Psoas muscle (tissue), 8 donors: ENCODE results near the gene RELN. TPM values are rescaled to one million over a fixed set of nuclear protein-coding genes. Genes with fewer than 3 reads are reported as not detected.

Experiments used
- ATAC-seq, 4 donors: fragments of 200-7000 bp; cut with Tn5 transposase; one replicate each; pipeline ENCODE4 v1.9.1; 2020; ENCODE audit warnings: moderate library complexity in 3 of 4, mild to moderate bottlenecking in 2 of 4
- DNase-seq, 2 donors: peaks; one replicate each; pipeline ENCODE4 v3.0.0-alpha.2; 2020
- H3K27ac ChIP-seq: fragments of 200-600 bp; one replicate; pipeline ENCODE4 v1.8.0; 2022
- H3K27me3 ChIP-seq, 3 donors: fragments of 200-600 bp in 1 of 3; one replicate each; pipeline versions ENCODE4 v1.6.1 to v1.8.0; 2013 to 2022; ENCODE audit warnings: low read length in 2 of 3, mild to moderate bottlenecking in 2 of 3, moderate library complexity in 1 of 3; ENCODE audit not compliant: insufficient read depth in 3 of 3
- H3K36me3 ChIP-seq, 2 donors: fragments of 200-600 bp in 1 of 2; one replicate each; pipeline versions ENCODE4 v1.6.1 to v1.8.0; 2013 to 2022; ENCODE audit warnings: low read depth in 1 of 2, mild to moderate bottlenecking in 1 of 2, moderate library complexity in 1 of 2; ENCODE audit not compliant: insufficient read depth in 1 of 2
- H3K4me1 ChIP-seq: fragments of 200-600 bp; one replicate; pipeline ENCODE4 v1.8.0; 2022
- H3K4me3 ChIP-seq: fragments of 200-600 bp; one replicate; pipeline ENCODE4 v1.8.0; 2022; ENCODE audit warnings: mild to moderate bottlenecking
- H3K9me3 ChIP-seq: fragments of 200-600 bp; one replicate; pipeline ENCODE4 v1.8.0; 2022
- CTCF ChIP-seq: fragments of 200-600 bp; IDR thresholded peaks from one replicate; pipeline ENCODE4 v1.8.0; 2022; ENCODE audit warnings: antibody characterized with exemption
- WGBS, 3 donors: extraction: QIAGEN DNeasy Blood & Tissue Kit; methylation state at CpG; one replicate each; pipeline versions ENCODE4 v1.1.6 to v1.1.7; 2013; 5-methylcytosine and 5-hydroxymethylcytosine counted together
- intact Hi-C, 2 donors: fragments of 100-400 bp; cut with DNase I; formaldehyde crosslinking; loops; one replicate each; pipeline versions ENCODE4 v1.11.0 to v1.14.2; 2022
- polyA plus RNA-seq, 3 donors: library from polyadenylated mRNA; stranded (reverse); fragments of 200-250 nt; gene quantifications; one replicate each; pipeline ENCODE4 v1.2.3, GENCODE V29; 2013
- total RNA-seq, 4 donors: library from RNA; stranded (reverse); fragmentation: NEBNext Ultra II Directional in 2 of 4; extraction: Animal tissue kit (Norgen Biotek cat#: 25700) in 2 of 4; gene quantifications; one replicate each; pipeline versions ENCODE4 v1.2.1 to v1.2.4, GENCODE V29; 2021 to 2023
- donor health status: healthy with polysubstance abuse.
- donor health status: DM: no; HTN: no; CAD: no; lungs with moderate emphysema.
- donor health status: Bipolar disorder and iron deficiency.
- donor health status: healthy.
- donor health status: DM: yes; HTN: yes; CAD: no.
- donor health status: DM: no; HTN: no; CAD: no.
- donor health status: DM: no; HTN: no; CAD: no.
- donor health status: DM: yes; HTN: yes; CAD: no.

Gene RELN
- total and polyA plus RNA-seq, 7 donors = 0.10 to 0.44 (median 0.32) TPM

- no peak for ATAC-seq
- DNase-seq = no peak
- Histone ChIP-seq H3K9me3 (no peaks in the 10 kb centered on the region), H3K27me3 (no peaks in the 10 kb centered on the region), H3K4me3 (no peak overlapping the region), H3K4me1 (no peaks in the 10 kb centered on the region), H3K36me3 (no peaks in the 10 kb centered on the region), H3K27ac (no peak overlapping the region)
- intact Hi-C loops = no loop called here
- no peak for TF ChIP-seq CTCF
Observed at GRCh38 chr7:103856929-103857328, 132.5 kb downstream of the RELN start.

GRCh38 chr7:103855671-103856070, 133.8 kb downstream of the RELN start:
- no peak for TF ChIP-seq CTCF
- no peak for ATAC-seq
- no peak overlapping the region for H3K27ac ChIP-seq
- H3K27me3 ChIP-seq = peaks cover 0 to 2% (median 0%) of the 10 kb centered on the region in 3 donors
- H3K36me3 ChIP-seq = no peaks in the 10 kb centered on the region
- no peak overlapping the region for H3K4me3 ChIP-seq
- intact Hi-C loops = no loop called here
- no peaks in the 10 kb centered on the region for H3K4me1 ChIP-seq
- H3K9me3 ChIP-seq = no peaks in the 10 kb centered on the region
- DNase-seq = no peak

DNA sequence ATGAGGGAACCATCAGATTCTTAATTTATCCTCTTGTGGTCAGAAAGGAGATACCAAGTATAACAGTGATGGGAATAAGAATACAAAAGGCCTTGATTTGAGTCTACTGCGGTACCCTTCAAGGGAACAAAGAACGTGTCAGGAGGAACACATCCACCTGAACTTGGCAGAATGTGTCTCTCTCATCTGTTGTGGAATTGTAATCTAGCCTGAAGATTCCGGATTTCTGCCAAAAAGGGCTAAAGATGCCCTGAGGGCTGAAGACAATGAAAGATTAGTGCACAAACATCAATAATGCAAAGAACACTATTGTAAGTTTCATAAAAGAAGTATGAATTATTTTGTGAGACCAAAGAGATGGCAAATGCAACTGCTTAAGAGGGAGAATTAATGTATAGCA, 134.8 kb downstream of the RELN start:
- intact Hi-C loops = no loop called here
- TF ChIP-seq CTCF = no peak
- H3K9me3 ChIP-seq = no peaks in the 10 kb centered on the region
- no peaks in the 10 kb centered on the region for H3K4me1 ChIP-seq
- H3K4me3 ChIP-seq = no peak overlapping the region
- ATAC-seq (no peak), DNase-seq (no peak)
- H3K36me3 ChIP-seq = no peaks in the 10 kb centered on the region
- 73 to 82% (median 79%) methylated on average over 3 of the region's 3 CpGs for WGBS, 3 donors
- no peak overlapping the region for H3K27ac ChIP-seq
- H3K27me3 ChIP-seq = peaks cover 0 to 2% (median 0%) of the 10 kb centered on the region in 3 donors

DNA sequence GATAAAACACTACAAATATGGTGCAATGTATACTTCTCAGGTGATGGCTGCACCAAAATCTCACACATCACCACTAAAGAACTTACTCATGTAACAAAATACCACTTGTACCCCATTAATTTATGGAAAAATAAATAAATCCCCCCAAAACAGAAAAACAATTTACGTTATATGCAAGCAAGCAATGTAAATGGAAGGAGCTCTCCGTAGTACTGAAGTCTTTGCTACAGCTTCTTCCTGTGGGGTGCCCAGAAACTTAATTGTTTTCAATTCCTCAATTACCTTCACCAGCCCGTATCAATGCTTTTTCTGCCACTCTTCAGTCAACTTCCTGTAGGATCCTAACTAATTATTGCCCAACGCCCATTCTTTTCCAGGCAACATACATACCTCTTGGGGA, 138.1 kb downstream of the RELN start:
- intact Hi-C loops = no loop called here
- DNase-seq (no peak), ATAC-seq (no peak)
- no peak overlapping the region for H3K4me3 ChIP-seq
- TF ChIP-seq CTCF = no peak
- H3K4me1 ChIP-seq = no peaks in the 10 kb centered on the region
- WGBS, 3 donors = 48 to 65% (median 50%) methylated on average over 4 of the region's 4 CpGs
- H3K27me3 ChIP-seq = peaks cover 0 to 2% (median 0%) of the 10 kb centered on the region in 3 donors
- no peaks in the 10 kb centered on the region for H3K36me3 ChIP-seq
- no peaks in the 10 kb centered on the region for H3K9me3 ChIP-seq
- no peak overlapping the region for H3K27ac ChIP-seq

GRCh38 chr7:103843689-103844480, 145.6 kb downstream of the RELN start:
- intact Hi-C loops = no loop called here
- Histone ChIP-seq H3K4me1 (no peaks in the 10 kb centered on the region), H3K27me3 (no peaks in the 10 kb centered on the region), H3K4me3 (no peak overlapping the region), H3K27ac (no peak overlapping the region), H3K36me3 (no peaks in the 10 kb centered on the region), H3K9me3 (no peaks in the 10 kb centered on the region)
- TF ChIP-seq CTCF = no peak
- ATAC-seq (no peak), DNase-seq (no peak)
- whole genome bisulfite sequencing, 3 donors = 50 to 71% (median 70%) methylated on average over 2 of the region's 2 CpGs
